T-helper 1 cell treated with Interleukin-12 subunit alpha and Interleukin-12 subunit beta and Interleukin-4 antibody, amounts not matched to agents 30 μg/mL and 1 μg/mL, for 36 hours (primary cell): ENCODE measurements around the gene CES5A.
"Not testable (repeated sequence)": the region's sequence is repeated elsewhere in the genome, so short reads cannot be mapped to it uniquely, and the experiment has no call there.

Experiments used
- H3K27ac Mint-ChIP-seq: one replicate; pipeline ENCODE4 v1.8.0; 2021; ENCODE audit warnings: mild to moderate bottlenecking, mixed read lengths
- H3K27me3 Mint-ChIP-seq: one replicate; pipeline ENCODE4 v1.8.0; 2021; ENCODE audit warnings: low read depth, mixed read lengths
- H3K36me3 Mint-ChIP-seq: one replicate; pipeline ENCODE4 v1.8.0; 2021; ENCODE audit warnings: low read depth, mixed read lengths
- H3K4me1 Mint-ChIP-seq: one replicate; pipeline ENCODE4 v1.8.0; 2021; ENCODE audit warnings: low read depth, mixed read lengths
- H3K4me3 Mint-ChIP-seq: one replicate; pipeline ENCODE4 v1.8.0; 2021; ENCODE audit warnings: mild to moderate bottlenecking, moderate library complexity, mixed read lengths
- H3K9me3 Mint-ChIP-seq: one replicate; pipeline ENCODE4 v1.8.0; 2021; ENCODE audit warnings: mixed read lengths

The CES5A gene

DNA sequence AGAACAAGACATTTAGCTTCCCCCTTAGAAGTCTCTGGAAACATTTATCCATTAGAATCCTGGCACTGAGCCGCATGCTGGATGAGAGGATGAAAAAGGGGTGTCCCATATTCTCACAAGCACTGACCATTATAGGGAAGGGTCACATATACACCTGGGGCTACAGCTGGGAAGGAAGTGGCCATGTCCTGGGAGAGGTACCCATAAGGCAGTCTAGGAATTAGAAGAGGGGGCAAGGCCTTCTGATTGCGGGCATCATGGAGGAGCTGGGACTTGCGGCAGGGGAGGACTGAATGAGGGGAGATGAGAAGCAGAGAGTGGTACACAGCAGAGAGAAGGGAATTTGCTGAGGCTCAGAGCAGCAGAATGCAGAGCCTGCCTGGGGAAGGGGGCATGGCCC lies 45.9 kb downstream of the CES5A start:
- H3K36me3 Mint-ChIP-seq, H3K4me3 Mint-ChIP-seq, H3K27me3 Mint-ChIP-seq, H3K4me1 Mint-ChIP-seq, H3K9me3 Mint-ChIP-seq, H3K27ac Mint-ChIP-seq: not testable (repeated sequence)

DNA sequence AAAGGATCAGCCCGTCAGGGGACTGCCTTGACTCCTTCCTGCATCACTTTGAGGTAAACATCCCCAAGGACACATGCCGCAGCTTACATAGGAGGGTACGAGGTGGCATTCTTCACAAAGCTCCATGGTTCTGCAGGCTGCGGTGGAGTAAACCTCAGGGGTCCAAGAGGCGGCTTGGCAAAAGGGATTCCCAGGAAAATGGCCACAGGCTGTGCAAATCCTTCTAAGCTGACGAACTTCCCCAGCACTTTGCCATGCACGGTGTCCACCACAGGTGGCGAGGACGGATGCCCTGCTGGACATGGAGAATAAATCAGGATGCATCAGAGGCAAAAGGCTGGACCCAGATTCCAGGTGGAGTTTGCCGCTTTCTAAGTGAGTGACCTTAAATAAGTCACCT lies 46.5 kb downstream of the CES5A start:
- H3K27me3 Mint-ChIP-seq: no peaks in the 10 kb centered on the region
- no peaks in the 10 kb centered on the region for H3K9me3 Mint-ChIP-seq
- H3K36me3 Mint-ChIP-seq: no peaks in the 10 kb centered on the region
- no peak overlapping the region for H3K27ac Mint-ChIP-seq
- H3K4me3 Mint-ChIP-seq: no peak overlapping the region
- no peaks in the 10 kb centered on the region for H3K4me1 Mint-ChIP-seq

DNA sequence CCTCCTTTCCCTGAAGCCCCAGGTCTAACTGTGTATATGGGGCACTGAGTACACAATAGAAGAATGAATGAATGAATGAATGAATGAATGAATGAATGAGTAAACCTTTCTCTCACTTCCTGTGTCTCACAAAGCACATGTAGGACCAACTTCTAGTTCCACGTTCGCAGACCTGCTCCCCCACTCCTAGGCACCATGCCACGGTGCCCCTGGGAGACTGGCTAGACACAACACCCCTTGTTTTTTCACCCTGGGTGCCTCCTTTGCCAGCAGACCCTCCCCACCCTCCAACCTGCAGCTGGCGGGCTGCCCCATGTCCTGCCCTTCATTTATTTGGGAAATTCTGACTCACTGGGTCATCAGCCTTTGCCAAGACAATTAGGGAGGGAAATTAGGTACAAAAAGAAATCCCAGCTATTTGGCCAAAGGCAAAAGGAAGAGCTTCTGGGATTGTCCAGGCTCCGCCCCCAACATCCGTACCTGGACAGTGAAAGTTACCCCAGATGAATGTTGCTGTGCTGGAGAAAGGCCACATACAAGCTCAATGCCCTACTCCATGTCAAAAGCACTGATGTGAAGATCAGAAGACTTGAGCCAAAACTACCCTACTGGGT lies 50.0 kb downstream of the CES5A start:
- Mint-ChIP-seq H3K27me3 (no peaks in the 10 kb centered on the region), H3K4me1 (no peaks in the 10 kb centered on the region), H3K36me3 (no peaks in the 10 kb centered on the region), H3K27ac (no peak overlapping the region), H3K4me3 (no peak overlapping the region), H3K9me3 (no peaks in the 10 kb centered on the region)

DNA sequence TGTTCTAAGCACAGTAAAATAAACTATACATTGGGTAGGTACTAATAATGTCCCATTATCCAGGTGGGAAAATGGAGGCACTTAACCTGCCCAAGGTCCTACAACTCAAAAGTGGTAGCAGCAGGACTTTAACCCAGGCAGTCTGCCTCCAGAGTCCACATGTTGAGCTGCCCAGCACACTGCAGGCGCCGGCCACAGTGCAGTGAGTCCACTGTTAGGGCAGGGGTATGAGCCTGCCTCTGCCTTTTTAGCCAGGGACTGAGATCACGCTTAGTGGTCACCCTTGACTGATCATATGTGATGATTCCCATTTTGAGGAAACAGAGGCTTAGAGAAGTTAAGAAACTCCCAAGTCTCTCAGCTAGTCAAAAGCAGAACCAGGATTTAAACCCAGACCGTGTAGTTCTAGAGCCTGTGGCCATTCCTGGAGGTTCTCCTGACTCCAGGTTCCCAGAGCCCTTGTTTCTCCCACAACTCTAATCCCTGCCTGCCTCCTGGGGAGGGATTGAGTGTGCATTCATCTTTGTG lies 50.6 kb downstream of the CES5A start:
- no peaks in the 10 kb centered on the region for H3K9me3 Mint-ChIP-seq
- H3K4me3 Mint-ChIP-seq: no peak overlapping the region
- H3K36me3 Mint-ChIP-seq: no peaks in the 10 kb centered on the region
- no peaks in the 10 kb centered on the region for H3K4me1 Mint-ChIP-seq
- H3K27ac Mint-ChIP-seq: no peak overlapping the region
- H3K27me3 Mint-ChIP-seq: no peaks in the 10 kb centered on the region

- Mint-ChIP-seq H3K36me3 (no peaks in the 10 kb centered on the region), H3K9me3 (no peaks in the 10 kb centered on the region), H3K4me1 (no peaks in the 10 kb centered on the region), H3K27me3 (no peaks in the 10 kb centered on the region), H3K4me3 (no peak overlapping the region), H3K27ac (no peak overlapping the region)
These were observed 52.8 kb downstream of the CES5A start for GRCh38 chr16:55822280-55822810.

GRCh38 chr16:55821210-55821609 lies 54.0 kb downstream of the CES5A start:
- Mint-ChIP-seq H3K27ac (no peak overlapping the region), H3K27me3 (no peaks in the 10 kb centered on the region), H3K9me3 (no peaks in the 10 kb centered on the region), H3K36me3 (no peaks in the 10 kb centered on the region), H3K4me3 (no peak overlapping the region), H3K4me1 (no peaks in the 10 kb centered on the region)

DNA sequence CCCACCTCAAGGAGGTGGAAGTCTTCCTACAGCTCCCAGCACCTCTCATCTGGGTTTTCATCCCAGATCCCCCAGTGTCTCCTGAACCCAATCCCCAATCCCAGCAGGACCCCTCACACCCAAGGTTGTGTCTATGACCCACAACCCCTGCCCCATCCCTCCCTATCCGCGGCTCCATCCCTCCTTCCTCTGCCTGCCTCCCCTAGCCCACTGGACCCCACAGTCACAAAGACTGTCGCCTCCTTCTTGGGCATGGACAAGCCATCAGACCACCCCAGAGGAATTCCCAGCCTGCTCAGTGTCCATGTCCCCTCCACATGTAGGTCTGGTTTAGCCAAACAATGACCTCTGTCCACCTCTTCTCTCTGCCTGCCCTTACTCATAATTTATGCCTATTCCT lies 54.6 kb downstream of the CES5A start:
- no peaks in the 10 kb centered on the region for H3K27me3 Mint-ChIP-seq
- no peak overlapping the region for H3K4me3 Mint-ChIP-seq
- H3K27ac Mint-ChIP-seq: no peak overlapping the region
- no peaks in the 10 kb centered on the region for H3K4me1 Mint-ChIP-seq
- H3K9me3 Mint-ChIP-seq: no peaks in the 10 kb centered on the region
- H3K36me3 Mint-ChIP-seq: no peaks in the 10 kb centered on the region

DNA sequence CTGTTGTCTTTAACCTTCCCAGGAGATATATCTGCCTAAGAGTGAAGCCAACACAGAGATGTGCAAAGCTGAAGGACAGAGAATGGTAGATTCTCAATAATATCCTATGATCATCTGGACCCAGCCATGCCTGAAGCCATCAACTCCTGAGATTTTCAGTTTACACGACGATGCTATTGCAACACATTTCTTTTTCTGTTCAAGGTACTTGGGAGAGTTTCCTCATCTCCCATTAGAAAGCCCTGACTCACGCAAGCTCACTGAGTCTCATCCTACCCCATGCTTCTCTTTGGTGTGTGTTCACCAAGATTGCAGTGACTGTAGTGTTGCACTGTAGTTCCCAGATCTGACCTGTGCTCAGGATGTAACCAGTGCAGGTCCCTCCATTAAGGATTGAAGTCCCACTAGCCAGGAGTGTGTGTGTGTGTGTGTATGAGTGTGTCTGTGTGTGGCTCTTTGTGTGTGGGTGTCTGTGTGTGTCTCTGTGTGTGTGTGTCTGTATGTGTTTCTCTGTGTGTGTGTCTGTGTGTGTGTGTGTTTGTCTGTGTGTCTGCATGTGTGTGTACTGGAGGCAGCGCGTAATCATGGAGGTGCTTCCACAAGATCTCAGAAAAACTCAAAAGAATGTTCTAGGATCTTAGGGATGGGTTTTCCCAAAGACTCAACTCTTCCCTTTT lies 57.8 kb downstream of the CES5A start:
- Mint-ChIP-seq H3K27ac (no peak overlapping the region), H3K36me3 (no peaks in the 10 kb centered on the region), H3K27me3 (no peaks in the 10 kb centered on the region), H3K4me1 (no peaks in the 10 kb centered on the region), H3K9me3 (no peaks in the 10 kb centered on the region), H3K4me3 (no peak overlapping the region)

DNA sequence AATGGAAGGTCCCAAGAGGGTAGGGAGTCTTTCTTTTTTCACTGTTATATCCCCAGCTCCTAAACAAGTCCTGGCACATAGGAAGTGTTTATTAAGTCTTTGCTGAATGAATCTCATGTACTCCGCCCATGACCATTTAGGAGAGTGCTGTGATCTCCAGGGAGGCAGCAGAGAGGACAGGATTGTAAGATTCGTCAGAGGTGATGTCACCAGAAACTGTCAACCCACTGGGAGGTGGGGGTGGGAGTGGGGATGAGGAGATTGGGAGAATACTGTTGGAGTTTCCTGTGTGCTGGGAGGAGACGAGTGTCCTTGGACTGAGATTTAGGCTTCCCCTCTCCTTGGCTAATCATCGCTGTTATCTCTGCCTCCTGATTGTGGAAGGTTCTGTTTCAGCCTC lies 59.0 kb downstream of the CES5A start:
- H3K9me3 Mint-ChIP-seq, H3K27ac Mint-ChIP-seq, H3K27me3 Mint-ChIP-seq, H3K36me3 Mint-ChIP-seq, H3K4me3 Mint-ChIP-seq, H3K4me1 Mint-ChIP-seq: not testable (repeated sequence)

- H3K27ac Mint-ChIP-seq: no peak overlapping the region
- H3K36me3 Mint-ChIP-seq: no peaks in the 10 kb centered on the region
- no peaks in the 10 kb centered on the region for H3K27me3 Mint-ChIP-seq
- H3K9me3 Mint-ChIP-seq: no peaks in the 10 kb centered on the region
- no peak overlapping the region for H3K4me3 Mint-ChIP-seq
- H3K4me1 Mint-ChIP-seq: no peaks in the 10 kb centered on the region
These were observed 59.9 kb downstream of the CES5A start for GRCh38 chr16:55815320-55815719.

DNA sequence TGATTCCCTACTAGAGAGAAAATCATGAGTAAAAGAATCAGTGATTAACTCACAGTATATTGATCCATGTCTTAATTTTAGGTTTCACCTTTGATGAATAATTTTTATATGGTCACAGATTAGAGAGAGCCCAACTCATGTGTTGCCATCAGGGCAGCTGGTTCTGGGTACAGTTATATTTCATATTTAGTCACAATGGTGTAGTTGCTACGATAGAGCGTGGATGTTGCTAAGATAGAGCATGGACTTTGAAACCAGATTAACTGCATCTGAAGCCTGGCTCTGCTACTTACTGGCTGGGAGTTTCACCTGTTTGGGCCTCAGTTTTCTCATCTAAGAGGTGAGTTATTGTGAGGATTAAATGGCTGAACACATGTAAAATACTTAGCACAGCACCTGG lies 61.0 kb downstream of the CES5A start:
- not testable (repeated sequence) for H3K9me3 Mint-ChIP-seq, H3K27ac Mint-ChIP-seq, H3K36me3 Mint-ChIP-seq, H3K4me3 Mint-ChIP-seq, H3K4me1 Mint-ChIP-seq, H3K27me3 Mint-ChIP-seq

GRCh38 chr16:55813730-55814129 lies 61.4 kb downstream of the CES5A start:
- not testable (repeated sequence) for H3K9me3 Mint-ChIP-seq, H3K4me3 Mint-ChIP-seq, H3K27me3 Mint-ChIP-seq, H3K36me3 Mint-ChIP-seq, H3K4me1 Mint-ChIP-seq, H3K27ac Mint-ChIP-seq

DNA sequence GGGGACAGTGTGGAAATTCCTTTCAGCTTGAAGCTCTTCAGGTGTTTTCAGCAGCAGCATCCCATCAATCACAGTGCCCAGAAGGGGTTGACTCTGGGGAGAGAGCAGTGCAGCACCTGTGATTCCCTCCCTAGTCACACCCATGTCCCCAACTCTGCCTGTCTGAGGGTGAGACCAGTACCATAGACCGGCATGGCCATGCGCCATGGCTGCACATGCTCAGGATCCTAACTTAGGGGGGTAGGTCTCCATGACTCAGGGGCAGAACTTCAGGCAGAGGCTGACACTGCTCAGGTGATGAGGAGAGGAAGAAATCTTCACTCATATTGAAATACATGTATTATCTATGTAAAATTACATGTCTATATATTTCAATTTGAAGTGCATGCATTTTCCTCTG lies 62.2 kb downstream of the CES5A start:
- Mint-ChIP-seq H3K27ac (no peak overlapping the region), H3K9me3 (no peaks in the 10 kb centered on the region), H3K27me3 (no peaks in the 10 kb centered on the region), H3K36me3 (no peaks in the 10 kb centered on the region), H3K4me1 (no peaks in the 10 kb centered on the region), H3K4me3 (no peak overlapping the region)

DNA sequence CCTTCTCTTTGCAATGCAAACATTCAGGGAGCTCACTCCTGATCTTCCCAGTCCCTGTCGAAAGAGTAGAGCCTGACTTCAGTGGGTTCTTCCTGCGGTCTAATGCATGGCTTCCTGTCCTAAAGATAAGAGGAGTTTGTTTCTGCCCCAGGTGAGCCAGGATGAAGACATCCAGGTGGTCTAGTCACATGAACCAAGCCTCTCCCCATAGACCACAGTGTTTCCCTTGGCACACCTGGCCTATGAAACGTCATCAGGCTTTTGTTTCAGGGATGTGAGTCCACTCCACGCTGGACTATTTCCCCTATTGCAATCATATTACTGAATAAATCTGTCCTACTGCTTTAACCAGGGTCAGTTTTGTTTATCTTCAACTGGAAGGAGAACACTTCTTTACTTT lies 63.4 kb downstream of the CES5A start:
- Mint-ChIP-seq H3K36me3 (no peaks in the 10 kb centered on the region), H3K27me3 (no peaks in the 10 kb centered on the region), H3K9me3 (no peaks in the 10 kb centered on the region), H3K27ac (no peak overlapping the region), H3K4me3 (no peak overlapping the region), H3K4me1 (no peaks in the 10 kb centered on the region)

DNA sequence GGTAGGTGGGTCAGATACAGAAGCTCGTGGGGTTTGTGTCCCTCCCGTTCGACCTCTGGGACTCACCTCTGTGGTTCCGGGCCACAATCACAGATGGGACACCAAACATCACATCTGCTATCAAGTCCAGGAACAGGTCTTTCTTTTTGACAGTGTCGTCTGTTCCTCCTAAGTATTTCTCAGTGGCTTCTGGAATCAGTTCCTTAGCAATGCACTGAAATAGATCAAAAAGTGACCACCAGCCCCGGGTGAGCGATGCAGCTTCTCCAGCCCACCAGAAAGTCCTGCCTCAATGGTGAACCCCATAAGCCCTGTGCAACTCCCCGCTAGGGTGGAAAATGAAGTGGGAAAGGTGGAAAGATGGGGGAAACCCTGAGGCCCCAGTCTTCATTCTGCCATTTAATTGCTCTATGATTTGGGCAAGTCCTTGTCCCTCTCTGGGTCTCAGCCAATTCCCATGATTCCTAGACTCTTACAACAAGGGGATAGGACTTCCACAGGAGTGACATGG lies 64.7 kb downstream of the CES5A start:
- H3K27me3 Mint-ChIP-seq: no peaks in the 10 kb centered on the region
- no peaks in the 10 kb centered on the region for H3K4me1 Mint-ChIP-seq
- H3K36me3 Mint-ChIP-seq: no peaks in the 10 kb centered on the region
- H3K9me3 Mint-ChIP-seq: no peaks in the 10 kb centered on the region
- H3K27ac Mint-ChIP-seq: no peak overlapping the region
- H3K4me3 Mint-ChIP-seq: no peak overlapping the region
